Stimulated activated CD8-positive, alpha-beta memory T cell treated with anti-CD3 and anti-CD28 coated beads, Interleukin-15, amount 100 ng/mL, for 48 hours (primary cell): ENCODE results near the gene NACA.
"Not testable (repeated sequence)": the region's sequence is repeated elsewhere in the genome, so short reads cannot be mapped to it uniquely, and the experiment has no call there.

ENCODE experiments used
- DNase-seq, 2 donors: peaks; one replicate each; pipeline ENCODE4 v3.0.0-alpha.2; 2020; ENCODE audit warnings: low read depth in 2 of 2

The NACA gene

GRCh38 chr12:56723889-56724700 lies 1.0 kb downstream of the NACA start:
- no peak for DNase-seq

DNA sequence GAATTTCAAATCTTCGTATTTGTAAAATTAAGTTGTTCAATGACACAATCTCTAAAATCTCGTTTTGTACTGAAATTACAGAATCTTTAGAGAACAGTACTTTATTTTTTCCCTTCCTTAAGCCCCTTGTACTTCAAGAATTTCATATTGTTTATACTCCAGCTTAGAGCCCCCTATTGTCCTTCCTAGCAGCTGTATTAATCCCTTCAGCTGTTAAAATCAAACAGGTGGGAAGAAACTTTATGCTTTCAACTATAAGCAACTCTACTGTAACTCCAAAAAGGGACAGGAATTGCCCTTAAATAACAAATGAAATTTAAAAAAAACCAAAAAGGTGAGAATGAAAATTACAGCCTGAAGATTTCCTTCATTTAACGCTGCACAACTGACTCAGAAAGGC lies 1.7 kb downstream of the NACA start:
- DNase-seq = no peak

GRCh38 chr12:56722832-56723231 lies 2.3 kb downstream of the NACA start:
- no peak for DNase-seq

DNA sequence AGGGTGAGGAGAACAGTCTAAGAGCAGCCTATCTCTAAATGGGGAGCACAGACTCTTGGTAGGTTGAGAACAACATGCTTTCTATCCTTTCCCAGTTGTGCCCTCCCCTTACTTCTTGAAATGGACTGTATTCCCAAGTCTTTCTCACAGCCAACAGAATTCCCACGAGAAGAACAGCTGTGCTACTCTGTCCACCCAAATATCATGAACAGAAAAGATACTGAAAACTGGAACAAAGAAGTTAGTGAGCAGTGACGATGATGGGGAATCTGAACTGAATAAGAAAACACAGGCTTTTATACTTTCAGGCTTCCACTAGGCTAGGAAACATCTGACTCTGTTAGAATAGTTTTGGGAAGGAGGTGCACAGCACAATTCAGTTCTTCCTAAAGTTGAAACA lies 3.4 kb downstream of the NACA start:
- no peak for DNase-seq

- no peak for DNase-seq
Measured at GRCh38 chr12:56721216-56721615, 3.9 kb downstream of the NACA start.

DNA sequence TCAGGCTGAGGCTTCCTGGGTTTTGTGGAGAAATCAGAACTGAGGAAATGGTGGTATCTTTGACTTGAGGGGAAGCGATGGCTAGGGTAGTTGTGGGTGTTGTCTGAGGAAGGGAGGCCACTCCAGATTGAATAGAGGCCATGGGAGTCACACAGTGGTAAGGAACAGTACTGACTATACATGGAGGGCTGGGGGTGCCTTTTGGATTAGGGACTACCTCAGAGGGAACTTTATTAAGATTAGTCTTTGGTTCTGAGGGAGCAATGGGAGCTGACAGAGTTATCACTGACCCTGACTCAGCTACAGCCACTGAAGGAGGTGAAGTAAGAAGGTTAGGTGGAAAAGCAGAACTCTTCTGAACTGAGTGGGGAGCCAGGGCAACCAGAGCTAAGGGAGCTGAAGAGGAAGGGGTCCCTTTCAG lies 4.4 kb downstream of the NACA start:
- DNase-seq = no peak

DNA sequence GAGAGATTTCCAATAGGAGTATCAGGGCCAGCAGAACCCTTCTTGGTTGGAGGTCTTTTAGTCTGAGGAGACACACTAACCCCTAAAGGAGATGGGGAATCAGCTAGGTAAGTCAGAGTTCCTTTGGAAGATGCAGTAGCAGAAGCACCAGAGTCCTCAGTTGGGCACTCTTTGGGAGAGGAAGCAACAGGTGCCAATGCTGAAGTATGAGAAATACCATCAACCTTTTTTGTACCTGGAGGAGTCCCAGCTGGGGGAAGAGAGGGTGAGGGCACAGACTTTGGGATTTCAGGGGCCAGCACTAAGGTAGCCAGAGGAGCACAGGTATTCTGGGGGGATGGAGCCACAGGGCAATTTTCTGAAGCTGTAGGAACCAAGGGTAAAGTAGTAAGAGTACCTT lies 6.0 kb downstream of the NACA start:
- DNase-seq = no peak

- no peak for DNase-seq
Measured at GRCh38 chr12:56718636-56719035, 6.5 kb downstream of the NACA start.

- DNase-seq = no peak
Measured at GRCh38 chr12:56718149-56718548, 7.0 kb downstream of the NACA start.

- DNase-seq = no peak
Measured at GRCh38 chr12:56716933-56717880, 7.9 kb downstream of the NACA start.

GRCh38 chr12:56716458-56716857 lies 8.6 kb downstream of the NACA start:
- no peak for DNase-seq

DNA sequence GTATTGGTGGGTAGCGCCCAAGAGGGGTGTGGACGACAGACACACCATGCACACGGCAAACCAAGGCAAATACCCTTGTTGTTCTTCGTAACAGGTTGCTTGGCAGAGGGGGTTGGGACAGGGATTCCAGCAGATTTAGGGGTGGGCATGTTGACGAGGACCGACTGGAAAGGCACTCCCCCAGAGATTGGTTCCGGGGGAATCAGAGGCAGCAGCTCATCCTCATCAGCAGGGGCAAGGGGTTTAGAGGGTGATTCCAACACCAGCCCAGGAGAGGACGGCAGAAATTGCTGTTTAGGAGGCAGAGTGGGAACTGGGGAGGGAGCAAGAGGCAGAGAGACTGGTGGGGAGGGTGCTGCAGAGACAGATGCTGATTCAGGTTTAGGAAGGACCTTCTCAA lies 9.3 kb downstream of the NACA start:
- no peak for DNase-seq

- DNase-seq = no peak
Measured at GRCh38 chr12:56714431-56714929, 10.6 kb downstream of the NACA start.

GRCh38 chr12:56713345-56713744 lies 11.8 kb downstream of the NACA start:
- no peak for DNase-seq

DNA sequence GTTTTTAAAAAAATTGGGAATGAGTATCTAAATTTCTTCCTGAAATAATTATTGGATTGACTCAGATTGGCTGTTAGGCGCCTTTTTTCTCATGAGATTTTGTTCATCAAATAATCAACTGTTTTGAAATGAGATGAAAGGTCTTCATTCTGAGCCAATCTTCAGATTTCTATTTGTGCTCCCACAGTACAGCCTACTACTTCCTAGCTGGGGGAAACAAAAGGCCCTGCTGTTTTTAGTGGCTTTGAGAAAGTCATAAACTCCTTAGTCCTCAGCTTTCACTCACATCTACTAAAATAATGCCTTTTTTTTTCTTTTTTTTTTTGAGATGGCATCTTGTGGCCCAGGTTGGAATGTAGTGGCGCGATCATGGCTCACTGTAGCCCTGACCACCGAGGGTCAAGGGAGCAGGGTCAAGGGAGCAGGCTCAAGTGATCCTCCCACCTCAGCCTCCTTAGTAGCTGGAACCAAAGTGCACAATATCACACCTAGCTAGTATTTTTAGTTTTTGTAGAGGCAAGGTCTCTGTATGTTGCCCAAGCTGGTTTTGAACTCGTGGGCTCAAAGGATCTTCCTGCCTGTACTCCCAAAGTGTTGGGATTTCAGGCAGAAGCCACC lies 15.2 kb downstream of the NACA start:
- no peak for DNase-seq

GRCh38 chr12:56704522-56704921 lies 20.6 kb downstream of the NACA start:
- not testable (repeated sequence) for DNase-seq

- no peak for DNase-seq
Measured at GRCh38 chr12:56699020-56699661, 26.0 kb downstream of the NACA start.

- DNase-seq = no peak
Measured at GRCh38 chr12:56695327-56696101, 29.6 kb downstream of the NACA start.

- no peak for DNase-seq
Measured at GRCh38 chr12:56694161-56694560, 30.9 kb downstream of the NACA start.

GRCh38 chr12:56688846-56689109 lies 36.3 kb downstream of the NACA start:
- no peak for DNase-seq
